HCT116 (cell line): ENCODE measurements around the gene SZT2. TPM values are rescaled to one million over a fixed set of nuclear protein-coding genes. Genes with fewer than 3 reads are reported as not detected.

Source experiments
- ATAC-seq: fragments of 200-7000 bp; cut with Tn5 transposase; 2 replicates; pipeline ENCODE4 v1.9.1; 2020; ENCODE audit warnings: mild to moderate bottlenecking, moderate library complexity
- BruUV-seq: library from RNA; stranded (reverse); fragments of 400-500 nt; replicated peaks from 2 replicates; lab custom pipeline; 2021; lab: Mats Ljungman, UMichigan
- CTCF ChIA-PET: fragments of 300-600 bp; sonication (Branson Sonifier 250); formaldehyde crosslinking; loops from one replicate; lab custom pipeline; 2021; ENCODE audit warnings: antibody characterized with exemption; lab: Charles Lee
- POLR2A ChIA-PET: fragments of 300-600, 350-600 bp; sonication (Branson Sonifier 250); formaldehyde crosslinking; loops from one replicate; lab custom pipeline; 2021; ENCODE audit warnings: antibody characterized with exemption; lab: Charles Lee
- RAD21 ChIA-PET, 2 experiments: fragments of 300-600 bp; sonication (Branson Sonifier 250); formaldehyde crosslinking; loops; one replicate each; lab custom pipeline; 2023; ENCODE audit warnings: low total read pairs in 2 of 2; ENCODE audit not compliant: uncharacterized antibody in 2 of 2, unreplicated experiment in 2 of 2, low non-redundant PET in 1 of 2; lab: Charles Lee
- DNase-seq: peaks from one replicate; pipeline ENCODE4 v3.0.0-alpha.2; 2010; ENCODE audit warnings: low read depth, low spot score
- H2AFZ ChIP-seq: fragments of 200-600 bp; shearing (Covaris generic), sonication (generic); 2 replicates; pipeline ENCODE4 v1.6.1; 2017; ENCODE audit warnings: low read depth, mixed run types, mixed read lengths, antibody characterized with exemption, low read length; ENCODE audit not compliant: poor library complexity, severe bottlenecking
- H3K27ac ChIP-seq: 2 replicates; pipeline ENCODE4 v1.5.1; 2012; ENCODE audit warnings: low read depth, low read length
- H3K27me3 ChIP-seq: fragments of 200-600 bp; sonication (generic); 2 replicates; pipeline ENCODE4 v1.6.1; 2016; ENCODE audit warnings: mixed run types, low read length, mixed read lengths; ENCODE audit not compliant: insufficient read depth
- H3K36me3 ChIP-seq, 2 experiments: fragments of 200-500 bp in 1 of 2; fragments of 200-600 bp in 1 of 2; sonication (Bioruptor generic) in 1 of 2; sonication (generic) in 1 of 2; 2 replicates each; pipeline versions ENCODE4 v1.5.1 to v1.6.1; 2014 to 2016; ENCODE audit warnings: low read length in 2 of 2, inconsistent platforms in 1 of 2, mixed read lengths in 1 of 2, mixed run types in 1 of 2; ENCODE audit not compliant: insufficient read depth in 2 of 2, control insufficient read depth in 1 of 2
- H3K4me1 ChIP-seq, 2 experiments: fragments of 200-600 bp in 1 of 2; sonication (generic) in 1 of 2; 2 replicates each; pipeline versions ENCODE4 v1.5.1 to v1.6.1; 2012 to 2017; ENCODE audit warnings: low read length in 2 of 2, inconsistent platforms in 1 of 2, mild to moderate bottlenecking in 1 of 2, mixed read lengths in 1 of 2, mixed run types in 1 of 2, moderate library complexity in 1 of 2; ENCODE audit not compliant: insufficient read depth in 2 of 2, control insufficient read depth in 1 of 2
- H3K4me2 ChIP-seq: fragments of 200-600 bp; sonication (generic); 2 replicates; pipeline ENCODE4 v1.6.1; 2017; ENCODE audit warnings: mixed run types, low read length, mixed read lengths
- H3K4me3 ChIP-seq, 2 experiments: fragments of 200-600 bp in 1 of 2; sonication (generic) in 1 of 2; replicated peaks in 1 of 2; 2 replicates each; pipeline ENCODE4 v1.5.1; 2011 to 2016; ENCODE audit warnings: low read length in 2 of 2, control low read depth in 1 of 2, low read depth in 1 of 2, mild to moderate bottlenecking in 1 of 2, mixed read lengths in 1 of 2, mixed run types in 1 of 2
- H3K79me2 ChIP-seq: fragments of 200-600 bp; sonication (generic); 2 replicates; pipeline ENCODE4 v1.6.1; 2017; ENCODE audit warnings: mild to moderate bottlenecking, mixed run types, low read length, moderate library complexity, mixed read lengths; ENCODE audit not compliant: insufficient read depth
- H3K9ac ChIP-seq: fragments of 200-600 bp; sonication (generic); 2 replicates; pipeline ENCODE4 v1.6.1; 2016; ENCODE audit warnings: low read length, mixed read lengths
- H3K9me2 ChIP-seq: fragments of 200-600 bp; sonication (generic), shearing (Covaris generic); 2 replicates; pipeline ENCODE4 v1.6.1; 2017; ENCODE audit warnings: mixed run types, mild to moderate bottlenecking, moderate library complexity; ENCODE audit not compliant: insufficient read depth
- H3K9me3 ChIP-seq, 2 experiments: fragments of 200-500 bp in 1 of 2; fragments of 200-600 bp in 1 of 2; sonication (Bioruptor generic) in 1 of 2; sonication (generic) in 1 of 2; 2 replicates each; pipeline ENCODE4 v1.6.1; 2014 to 2017; ENCODE audit warnings: low read length in 2 of 2, mixed read lengths in 2 of 2, inconsistent platforms in 1 of 2, low read depth in 1 of 2, mild to moderate bottlenecking in 1 of 2, mixed run types in 1 of 2, moderate library complexity in 1 of 2; ENCODE audit not compliant: control insufficient read depth in 1 of 2, insufficient read depth in 1 of 2
- H4K20me1 ChIP-seq: fragments of 200-600 bp; sonication (generic), shearing (Covaris generic); 2 replicates; pipeline ENCODE4 v1.6.1; 2017; ENCODE audit warnings: mixed run types, mild to moderate bottlenecking, moderate library complexity; ENCODE audit not compliant: insufficient read depth
- CBX3 ChIP-seq: IDR thresholded peaks from 2 replicates; pipeline ENCODE4 v1.6.1; 2012; ENCODE audit warnings: low read depth
- CEBPB ChIP-seq: IDR thresholded peaks from 2 replicates; pipeline ENCODE4 v1.6.1; 2012; ENCODE audit warnings: low read depth
- JUND ChIP-seq: IDR thresholded peaks from 2 replicates; pipeline ENCODE4 v1.6.1; 2012
- POLR2AphosphoS5 ChIP-seq: IDR thresholded peaks from 2 replicates; pipeline ENCODE4 v1.6.1; 2011; ENCODE audit warnings: mild to moderate bottlenecking, low read depth, low read length, moderate library complexity
- YY1 ChIP-seq: IDR thresholded peaks from 2 replicates; pipeline ENCODE4 v1.6.1; 2011; ENCODE audit warnings: low read length, low read depth, moderate library complexity, mild to moderate bottlenecking; ENCODE audit not compliant: insufficient replicate concordance; ENCODE audit errors: extremely low read depth
- intact Hi-C: fragments of 100-400 bp; cut with micrococcal nuclease; formaldehyde crosslinking; loops from 2 replicates; pipeline ENCODE4 v1.10.0; 2022
- total RNA-seq: library from RNA; stranded (reverse); gene quantifications from one replicate; pipeline ENCODE4 v1.2.1, GENCODE V29; 2021; ENCODE audit not compliant: unreplicated experiment
- TF ChIP-seq, protein P1 (sequence below): IDR thresholded peaks from 2 replicates; pipeline ENCODE4 v1.6.1; 2012; ENCODE audit warnings: low read depth

The SZT2 gene
- total RNA-seq, 1 experiment from 2014 or later = 43.0 TPM

DNA sequence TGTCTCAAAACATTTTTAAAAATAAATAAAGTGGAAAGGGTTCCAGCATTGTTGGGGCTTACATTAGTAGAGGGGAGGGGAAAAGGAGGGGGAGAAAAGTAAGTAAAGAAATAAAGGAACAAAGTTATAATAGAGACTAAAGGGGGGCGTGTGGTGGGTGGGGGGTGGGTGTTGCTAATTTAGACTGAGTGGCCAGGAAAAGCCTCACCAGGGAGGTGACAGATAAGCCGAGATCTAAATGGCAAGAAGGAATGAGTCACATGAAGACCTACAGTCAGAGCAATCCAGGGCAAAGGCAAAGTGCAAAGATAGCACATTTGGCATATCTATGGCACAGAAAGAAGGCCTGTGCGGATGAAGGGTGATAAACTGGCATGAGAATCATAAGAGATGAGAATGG lies 44.6 kb upstream of the SZT2 start (continued):
- no peak for TF ChIP-seq POLR2AphosphoS5

DNA sequence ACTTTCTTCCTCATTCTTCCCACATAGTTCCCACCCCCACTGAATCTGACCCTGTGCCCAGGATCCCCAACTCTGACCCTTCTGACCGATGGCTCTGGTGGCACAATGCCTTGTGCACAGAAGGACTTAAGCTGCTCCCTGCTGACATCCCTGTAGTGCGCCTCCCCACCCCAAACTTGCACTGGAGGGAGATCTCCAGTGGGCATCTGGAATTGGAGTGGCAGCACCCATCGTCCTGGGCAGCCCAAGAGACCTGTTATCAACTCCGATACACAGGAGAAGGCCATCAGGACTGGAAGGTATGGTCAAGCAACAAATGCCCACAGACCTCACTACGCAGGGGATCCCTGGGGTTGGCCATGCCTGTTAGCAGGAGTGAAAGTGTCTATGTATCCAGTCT lies 43.1 kb upstream of the SZT2 start:
- CTCF ChIA-PET = no interaction called here
- H3K9me3 ChIP-seq = no peaks in the 10 kb centered on the region
- H3K79me2 ChIP-seq = no peaks in the 10 kb centered on the region
- no peak overlapping the region for H3K27ac ChIP-seq
- no peak overlapping the region for H2AFZ ChIP-seq
- POLR2A ChIA-PET = no interaction called here
- intact Hi-C loops = no loop called here
- no peaks in the 10 kb centered on the region for H3K9me2 ChIP-seq
- no peak overlapping the region for H3K4me3 ChIP-seq
- H3K9ac ChIP-seq = no peak overlapping the region
- peaks cover 38 to 73% of the 10 kb centered on the region in 2 experiments for H3K4me1 ChIP-seq
- no peak for DNase-seq
- TF ChIP-seq, protein P1, sequence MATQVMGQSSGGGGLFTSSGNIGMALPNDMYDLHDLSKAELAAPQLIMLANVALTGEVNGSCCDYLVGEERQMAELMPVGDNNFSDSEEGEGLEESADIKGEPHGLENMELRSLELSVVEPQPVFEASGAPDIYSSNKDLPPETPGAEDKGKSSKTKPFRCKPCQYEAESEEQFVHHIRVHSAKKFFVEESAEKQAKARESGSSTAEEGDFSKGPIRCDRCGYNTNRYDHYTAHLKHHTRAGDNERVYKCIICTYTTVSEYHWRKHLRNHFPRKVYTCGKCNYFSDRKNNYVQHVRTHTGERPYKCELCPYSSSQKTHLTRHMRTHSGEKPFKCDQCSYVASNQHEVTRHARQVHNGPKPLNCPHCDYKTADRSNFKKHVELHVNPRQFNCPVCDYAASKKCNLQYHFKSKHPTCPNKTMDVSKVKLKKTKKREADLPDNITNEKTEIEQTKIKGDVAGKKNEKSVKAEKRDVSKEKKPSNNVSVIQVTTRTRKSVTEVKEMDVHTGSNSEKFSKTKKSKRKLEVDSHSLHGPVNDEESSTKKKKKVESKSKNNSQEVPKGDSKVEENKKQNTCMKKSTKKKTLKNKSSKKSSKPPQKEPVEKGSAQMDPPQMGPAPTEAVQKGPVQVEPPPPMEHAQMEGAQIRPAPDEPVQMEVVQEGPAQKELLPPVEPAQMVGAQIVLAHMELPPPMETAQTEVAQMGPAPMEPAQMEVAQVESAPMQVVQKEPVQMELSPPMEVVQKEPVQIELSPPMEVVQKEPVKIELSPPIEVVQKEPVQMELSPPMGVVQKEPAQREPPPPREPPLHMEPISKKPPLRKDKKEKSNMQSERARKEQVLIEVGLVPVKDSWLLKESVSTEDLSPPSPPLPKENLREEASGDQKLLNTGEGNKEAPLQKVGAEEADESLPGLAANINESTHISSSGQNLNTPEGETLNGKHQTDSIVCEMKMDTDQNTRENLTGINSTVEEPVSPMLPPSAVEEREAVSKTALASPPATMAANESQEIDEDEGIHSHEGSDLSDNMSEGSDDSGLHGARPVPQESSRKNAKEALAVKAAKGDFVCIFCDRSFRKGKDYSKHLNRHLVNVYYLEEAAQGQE = no peak
- TF ChIP-seq YY1 = no peak
- no peak for TF ChIP-seq CEBPB
- no peak for TF ChIP-seq CBX3
- no peak for TF ChIP-seq JUND
- no peaks in the 10 kb centered on the region for H3K27me3 ChIP-seq
- RAD21 ChIA-PET = no interaction called here
- BruUV-seq = no TSS peak
- no peak overlapping the region for H3K4me2 ChIP-seq
- ATAC-seq = no peak
- no peaks in the 10 kb centered on the region for H3K36me3 ChIP-seq
- no peaks in the 10 kb centered on the region for H4K20me1 ChIP-seq
